ENCODE data around the gene SSRP1.
"Not testable (repeated sequence)": the region's sequence is repeated elsewhere in the genome, so short reads cannot be mapped to it uniquely, and the experiment has no call there.

SSRP1 gene

DNA sequence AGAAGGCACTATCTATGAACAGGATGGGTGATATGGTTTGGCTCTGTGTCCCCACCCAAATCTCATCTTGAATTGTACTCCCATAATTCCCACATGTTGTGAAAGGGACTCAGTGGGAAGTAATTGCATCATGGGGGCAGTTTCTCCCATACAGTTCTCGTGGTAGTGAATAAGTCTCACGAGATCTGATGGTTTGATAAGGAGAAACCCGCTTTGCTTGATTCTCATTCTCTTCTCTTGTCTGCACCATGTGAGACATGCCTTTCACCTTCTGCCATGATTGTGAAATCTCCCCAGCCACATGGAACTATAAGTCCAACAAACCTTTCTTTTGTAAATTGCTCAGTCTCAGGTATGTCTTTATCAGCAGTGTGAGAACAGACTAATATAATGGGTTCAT lies 39.5 kb downstream of the SSRP1 start:
- DNase-seq: not testable (repeated sequence)

DNA sequence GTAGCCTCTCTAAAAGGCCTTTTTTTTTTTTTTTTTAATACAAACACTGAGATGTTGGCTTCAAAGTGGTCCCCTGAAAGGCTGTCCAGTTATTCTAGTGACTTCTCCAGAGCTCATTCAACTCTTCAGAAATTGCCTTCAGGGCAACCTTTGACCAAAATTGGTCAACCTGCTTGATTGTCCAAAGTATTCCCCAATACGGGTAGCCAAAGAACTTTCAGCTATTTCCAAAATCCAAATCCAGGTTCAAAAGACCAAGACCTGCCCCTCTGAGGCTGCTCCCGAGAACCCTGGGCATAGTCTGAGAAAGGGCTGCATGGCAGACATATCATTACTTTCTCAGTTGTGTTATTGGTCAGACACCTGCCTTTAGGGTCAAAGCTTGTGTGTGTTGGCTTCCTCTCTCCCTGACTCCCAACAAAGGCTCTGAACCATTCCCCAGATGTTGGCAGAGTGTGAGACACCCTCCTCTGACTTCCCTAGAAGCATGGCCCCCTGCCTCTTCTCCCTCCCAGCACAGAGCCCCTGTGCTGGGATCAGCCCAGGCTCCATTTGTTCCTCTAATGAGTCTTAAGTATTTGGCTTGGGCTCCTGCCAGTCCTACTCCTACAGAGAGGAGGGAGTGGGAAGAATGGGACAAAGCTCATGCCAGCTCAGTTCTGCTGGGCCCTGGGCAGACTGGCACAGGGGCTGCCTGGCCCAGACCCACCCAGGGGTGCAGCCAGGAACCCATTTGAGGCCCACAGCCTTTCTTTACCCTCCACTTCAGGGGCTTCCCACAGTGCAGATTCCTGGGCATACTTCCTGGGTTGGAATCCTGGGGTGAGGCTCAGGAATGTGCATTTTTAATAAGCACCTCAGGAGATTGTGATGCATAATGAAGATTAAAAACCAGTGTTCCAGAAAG lies 41.2 kb downstream of the SSRP1 start:
- no peak for DNase-seq

DNA sequence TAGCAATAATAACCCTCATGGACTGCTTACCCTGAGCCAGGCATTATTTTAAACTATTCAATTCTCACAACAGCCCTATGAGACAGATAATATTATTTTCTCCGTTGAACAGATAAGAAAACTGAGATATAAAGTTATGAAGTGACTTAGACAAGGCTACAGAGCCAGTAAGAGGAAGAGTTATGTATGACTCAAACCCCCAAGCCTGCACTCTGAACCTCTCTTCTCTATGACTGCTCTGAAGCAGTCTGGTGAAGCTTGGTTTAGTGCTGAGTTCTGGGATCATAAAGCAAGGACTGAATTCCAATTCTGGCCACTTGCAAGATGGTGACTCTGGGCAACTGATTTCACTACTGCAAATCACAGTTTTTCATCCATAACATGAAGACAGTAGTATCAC lies 45.4 kb downstream of the SSRP1 start:
- no peak for DNase-seq

DNA sequence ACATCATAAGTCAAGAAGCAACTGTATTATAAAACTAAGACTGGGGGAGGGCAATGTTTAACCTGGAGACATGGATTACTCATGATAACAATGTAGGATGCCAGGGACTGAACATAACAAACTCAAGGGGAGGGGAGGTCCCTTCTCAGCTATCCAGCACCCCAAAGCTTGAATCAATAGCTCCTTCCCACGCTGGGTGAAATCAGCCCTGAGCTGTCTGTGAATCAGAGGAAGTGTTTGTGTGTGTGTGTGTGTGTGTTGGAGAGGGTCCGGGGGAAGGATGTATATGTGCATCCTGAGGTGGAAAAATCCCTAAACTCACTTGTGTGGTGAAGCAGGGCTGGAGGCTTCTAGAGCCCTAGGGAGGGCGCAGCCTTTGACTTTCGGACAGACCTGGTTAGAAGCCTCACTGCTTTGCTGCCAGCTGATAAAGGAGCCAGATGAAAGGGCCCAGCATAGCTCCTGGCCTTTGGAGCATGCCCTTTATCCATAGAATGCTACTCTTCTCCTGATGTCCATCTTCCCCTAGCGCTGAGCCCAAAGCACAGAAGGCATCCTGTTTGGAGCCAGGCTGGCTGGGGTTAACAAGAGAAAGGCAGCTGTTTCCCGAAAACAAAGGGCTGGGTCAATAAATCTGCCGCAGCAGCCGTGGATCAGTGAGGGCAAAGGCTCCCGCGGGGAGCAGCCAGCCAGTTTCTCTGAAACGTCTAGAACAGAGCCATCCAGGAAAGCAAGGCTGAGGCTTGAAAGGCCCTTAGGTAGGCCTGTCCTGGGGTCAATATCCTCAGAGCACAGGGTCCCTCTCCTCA lies 46.7 kb downstream of the SSRP1 start:
- DNase-seq: no peak

DNA sequence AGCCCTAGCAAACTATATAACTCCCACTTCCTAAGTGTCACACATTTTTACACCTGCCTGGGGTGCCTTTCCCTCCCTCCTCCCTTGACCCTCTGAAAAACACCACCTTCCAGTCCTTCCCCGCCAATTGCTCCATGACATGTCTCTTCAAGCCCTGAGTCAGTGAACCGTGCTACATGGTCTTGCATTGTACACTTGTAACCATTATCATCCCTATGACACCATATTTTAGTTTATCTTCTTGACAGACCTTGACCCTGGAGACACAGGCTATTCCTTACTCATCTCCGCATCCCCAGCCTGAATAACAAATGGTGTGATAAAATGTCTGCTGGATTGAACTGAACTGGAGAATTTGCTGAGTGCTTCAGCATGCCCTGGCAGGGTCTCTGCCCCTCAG lies 47.8 kb downstream of the SSRP1 start:
- no peak for DNase-seq

DNA sequence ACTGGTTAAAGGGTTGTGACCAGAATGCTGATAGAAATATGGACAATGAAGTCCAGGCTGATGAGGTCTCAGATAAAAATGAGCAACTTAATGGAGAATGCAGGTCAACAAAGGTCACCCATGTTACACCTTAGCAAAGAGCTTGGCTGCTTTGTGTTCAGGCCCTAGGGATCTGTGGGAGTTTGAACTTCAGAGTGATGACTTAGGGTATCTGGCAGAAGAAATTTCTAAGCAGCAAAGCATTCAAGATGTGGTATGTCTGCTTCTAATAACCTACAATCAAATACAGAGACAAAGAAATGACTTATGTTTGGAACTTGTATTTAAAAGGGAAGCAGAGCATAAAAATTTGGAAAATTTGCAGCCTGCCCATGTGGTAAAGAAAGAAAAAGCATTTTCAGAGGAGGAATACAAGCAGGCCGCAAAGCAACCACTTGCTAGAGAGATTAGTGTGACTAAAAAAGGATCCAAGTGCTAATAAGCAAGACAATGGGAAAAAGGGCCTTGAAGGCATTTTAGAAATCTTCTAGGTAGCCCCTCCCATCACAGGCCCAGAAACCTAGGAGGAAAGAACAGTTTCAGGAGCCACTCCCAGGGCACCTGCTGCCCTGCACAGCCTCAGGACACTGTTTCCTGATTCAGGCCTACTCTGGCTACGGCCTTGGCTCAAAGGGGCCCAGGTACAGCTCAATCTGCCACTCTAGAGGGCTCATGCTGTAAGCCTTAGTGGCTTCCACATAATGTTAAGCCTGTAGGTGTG lies 52.3 kb downstream of the SSRP1 start:
- no peak for DNase-seq

DNA sequence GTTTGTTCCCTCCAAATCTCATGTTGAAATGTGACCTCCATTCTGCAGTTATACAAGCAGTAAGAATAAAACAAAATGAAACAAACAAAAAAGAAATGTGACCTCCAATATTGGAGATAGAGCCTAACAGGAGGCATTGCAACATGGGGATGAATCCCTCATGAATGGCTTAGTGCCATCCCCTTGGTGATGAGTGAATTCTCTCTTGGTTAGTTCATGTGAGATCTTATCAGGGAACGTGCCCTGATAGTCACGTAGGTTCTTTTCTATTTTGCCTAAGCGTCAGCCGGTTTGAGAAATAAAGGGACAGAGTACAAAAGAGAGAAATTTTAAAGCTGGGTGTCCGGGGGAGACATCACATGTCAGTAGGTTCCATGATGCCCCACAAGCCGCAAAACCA lies 54.1 kb downstream of the SSRP1 start:
- not testable (repeated sequence) for DNase-seq

DNA sequence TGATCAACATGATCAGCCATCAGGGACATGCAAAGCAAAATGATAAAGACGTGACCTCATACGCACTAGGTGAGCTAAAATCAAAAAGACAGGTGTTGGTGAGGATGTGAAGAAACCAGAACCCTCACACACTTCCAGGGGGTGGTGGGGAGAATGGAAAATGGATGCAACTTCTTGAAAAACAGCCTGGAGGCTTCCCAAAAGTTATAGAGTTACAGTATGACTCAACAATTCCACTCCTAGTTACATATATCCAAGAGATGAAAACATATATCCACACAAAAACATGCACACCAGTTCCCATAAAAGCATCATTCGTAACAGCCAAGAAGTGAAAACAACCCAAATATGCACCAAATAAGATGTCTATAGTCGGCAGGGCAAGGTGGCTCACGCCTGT lies 56.6 kb downstream of the SSRP1 start:
- DNase-seq: no peak

DNA sequence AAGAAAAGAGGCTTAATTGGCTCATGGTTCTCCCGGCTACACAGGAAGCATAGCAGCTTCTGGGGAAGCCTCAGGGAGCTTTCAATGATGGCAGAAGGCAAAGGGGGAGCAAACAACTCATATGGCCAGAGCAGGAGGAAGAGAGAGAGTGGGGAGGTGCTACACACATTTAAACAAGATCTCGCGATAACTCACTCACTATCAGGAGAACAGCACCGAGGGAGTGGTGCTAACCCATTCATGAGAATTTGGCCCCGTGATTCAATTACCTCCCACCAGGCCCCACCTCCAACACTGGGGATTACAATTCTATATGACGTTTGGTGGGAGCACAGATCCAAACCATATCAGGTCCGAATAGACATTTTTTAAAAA lies 57.0 kb downstream of the SSRP1 start:
- DNase-seq: no peak

DNA sequence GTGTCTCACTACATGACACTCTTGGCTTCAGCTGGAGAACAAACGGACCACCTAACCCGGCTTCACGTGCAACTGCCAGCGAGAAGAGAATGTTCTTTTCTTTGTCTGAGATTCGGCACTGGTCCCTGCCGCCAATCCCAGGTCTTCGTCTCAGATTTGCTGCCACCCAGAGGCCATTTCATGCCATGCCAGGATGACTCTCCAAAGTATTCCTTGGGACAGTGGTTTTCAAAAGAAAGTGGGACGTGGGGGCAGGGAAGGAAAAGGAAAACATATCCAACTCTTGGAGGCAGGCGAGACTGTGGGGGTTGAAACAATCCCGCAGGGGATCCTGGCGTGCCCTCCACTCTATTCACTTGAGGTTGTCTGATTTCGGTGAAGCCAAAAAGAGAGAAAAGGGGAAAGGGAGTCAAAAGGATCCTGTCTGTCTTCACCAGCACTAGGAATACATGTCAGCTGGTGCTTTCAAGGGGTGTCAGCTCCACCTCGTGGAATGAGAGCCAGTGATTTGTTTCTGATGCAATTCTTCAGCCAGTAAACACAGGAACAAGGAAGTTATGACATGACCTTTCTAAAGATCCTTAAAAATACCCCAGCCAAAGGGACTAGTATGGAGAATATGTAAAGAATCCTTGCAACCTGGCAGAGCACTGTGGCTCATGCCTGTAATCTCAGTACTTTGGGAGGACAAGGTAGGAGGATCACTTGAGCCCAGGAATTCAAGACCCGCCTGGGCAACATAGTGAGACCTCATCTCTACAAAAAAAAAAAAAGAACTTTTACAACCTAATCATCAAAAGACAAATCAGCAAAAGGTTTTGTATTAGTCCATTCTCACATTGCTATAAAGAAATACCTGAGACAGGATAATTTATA lies 57.6 kb downstream of the SSRP1 start:
- DNase-seq: peak; percentile 36

DNA sequence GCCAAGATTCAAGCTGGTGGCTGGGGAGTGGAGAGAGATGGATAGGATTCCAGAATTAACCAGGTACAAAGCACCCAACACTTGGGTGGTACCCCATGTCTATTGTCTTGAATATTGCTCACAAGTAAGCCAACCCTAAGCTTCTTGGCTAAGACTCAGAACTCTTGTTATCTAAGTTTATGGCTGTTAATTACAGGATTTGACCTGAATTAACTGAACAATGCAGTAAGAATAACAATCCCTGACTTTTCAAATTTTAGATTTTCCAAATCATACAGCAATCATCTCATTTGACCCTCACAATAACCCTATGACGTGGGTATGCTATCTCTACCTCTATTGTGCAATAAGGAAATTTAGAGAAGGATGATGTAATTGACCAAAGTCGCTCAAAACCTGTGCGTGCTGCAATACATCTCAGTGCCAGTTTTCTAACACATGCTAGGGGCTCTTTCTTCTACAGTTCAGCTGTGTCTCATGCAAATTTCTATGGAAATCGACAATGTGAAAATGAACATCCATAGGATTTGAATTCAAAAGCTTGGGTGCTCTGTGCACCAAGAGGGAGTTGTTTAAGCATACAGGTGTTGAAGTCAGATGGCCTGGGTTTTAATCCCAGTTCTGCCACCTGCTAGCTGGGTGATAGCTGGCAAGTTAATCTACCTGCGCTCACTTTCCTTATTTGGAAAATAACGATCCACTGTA lies 58.6 kb downstream of the SSRP1 start:
- no peak for DNase-seq

DNA sequence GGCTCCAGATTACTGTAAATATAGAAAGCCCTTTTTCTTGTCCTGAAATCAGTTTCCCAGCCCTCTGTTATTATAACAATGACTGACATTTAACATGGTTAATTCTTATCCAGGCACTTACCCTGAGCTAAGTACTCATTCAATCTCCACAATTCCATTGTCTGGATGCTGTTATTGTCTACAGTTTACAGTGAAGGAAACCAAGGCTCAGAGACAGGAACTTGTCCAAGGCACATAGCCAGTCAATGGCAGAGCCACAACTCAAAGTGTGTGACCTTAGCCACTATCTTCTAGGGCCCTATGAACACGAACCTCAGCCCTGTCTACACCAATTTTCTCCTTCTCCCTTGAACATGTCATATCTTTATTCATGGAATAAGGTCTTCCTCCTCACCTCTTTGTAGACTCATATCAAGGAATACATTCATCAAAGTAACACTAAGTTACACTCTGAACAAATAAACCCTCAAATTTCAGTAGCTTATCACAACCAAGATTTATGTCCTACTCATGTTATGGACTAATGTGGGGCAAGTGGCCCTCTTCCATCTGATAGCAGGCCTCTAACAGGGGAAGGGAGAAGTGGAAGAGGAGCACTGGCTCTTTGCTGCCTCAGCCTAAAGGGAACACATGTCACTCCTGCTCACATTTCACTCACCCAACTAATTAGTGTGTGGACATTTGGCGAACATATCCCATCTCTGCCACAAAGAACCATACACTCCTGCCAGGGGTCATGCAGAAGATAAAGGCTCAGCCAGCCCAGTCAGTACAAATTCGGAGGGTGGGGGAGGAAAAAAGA lies 59.3 kb downstream of the SSRP1 start:
- DNase-seq: no peak

Data from NCI-H1694 (cell line).